PC-9 (cell line): ENCODE data around the gene HERC2.
"Not testable (repeated sequence)": the region's sequence is repeated elsewhere in the genome, so short reads cannot be mapped to it uniquely, and the experiment has no call there.

Source experiments
- EZH2 ChIP-seq: fragments of 200-600 bp; sonication (generic); IDR thresholded peaks from 2 replicates; pipeline ENCODE4 v1.8.0; 2017; ENCODE audit warnings: antibody characterized with exemption, low read depth
- TF ChIP-seq, protein P1 (sequence below): fragments of 200-600 bp; sonication (generic); conservative IDR thresholded peaks from 2 replicates; pipeline ENCODE4 v1.6.1; 2017; ENCODE audit warnings: mixed run types, antibody characterized with exemption, mild to moderate bottlenecking, moderate library complexity

GRCh38 chr15:28205640-28206039 lies 116.3 kb downstream of the HERC2 start:
- TF ChIP-seq, protein P1, sequence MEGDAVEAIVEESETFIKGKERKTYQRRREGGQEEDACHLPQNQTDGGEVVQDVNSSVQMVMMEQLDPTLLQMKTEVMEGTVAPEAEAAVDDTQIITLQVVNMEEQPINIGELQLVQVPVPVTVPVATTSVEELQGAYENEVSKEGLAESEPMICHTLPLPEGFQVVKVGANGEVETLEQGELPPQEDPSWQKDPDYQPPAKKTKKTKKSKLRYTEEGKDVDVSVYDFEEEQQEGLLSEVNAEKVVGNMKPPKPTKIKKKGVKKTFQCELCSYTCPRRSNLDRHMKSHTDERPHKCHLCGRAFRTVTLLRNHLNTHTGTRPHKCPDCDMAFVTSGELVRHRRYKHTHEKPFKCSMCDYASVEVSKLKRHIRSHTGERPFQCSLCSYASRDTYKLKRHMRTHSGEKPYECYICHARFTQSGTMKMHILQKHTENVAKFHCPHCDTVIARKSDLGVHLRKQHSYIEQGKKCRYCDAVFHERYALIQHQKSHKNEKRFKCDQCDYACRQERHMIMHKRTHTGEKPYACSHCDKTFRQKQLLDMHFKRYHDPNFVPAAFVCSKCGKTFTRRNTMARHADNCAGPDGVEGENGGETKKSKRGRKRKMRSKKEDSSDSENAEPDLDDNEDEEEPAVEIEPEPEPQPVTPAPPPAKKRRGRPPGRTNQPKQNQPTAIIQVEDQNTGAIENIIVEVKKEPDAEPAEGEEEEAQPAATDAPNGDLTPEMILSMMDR = not testable (repeated sequence)
- not testable (repeated sequence) for TF ChIP-seq EZH2
